D721Med (cell line): ENCODE measurements around the gene OSGEPL1.
"Not testable (repeated sequence)": the region's sequence is repeated elsewhere in the genome, so short reads cannot be mapped to it uniquely, and the experiment has no call there.

Source experiments
- DNase-seq: peaks from one replicate; pipeline ENCODE4 v3.0.0; 2011; ENCODE audit warnings: low spot score; ENCODE audit not compliant: insufficient read length
- FAIRE-seq: peaks from 2 replicates; lab custom pipeline; 2011; peaks lifted over from hg19 to GRCh38; lab: Jason Lieb, UNC
- CTCF ChIP-seq: IDR thresholded peaks from 2 replicates; pipeline ENCODE4 v1.5.1; 2012; ENCODE audit warnings: mild to moderate bottlenecking, control low read depth; ENCODE audit not compliant: insufficient read depth; ENCODE audit errors: missing control alignments

OSGEPL1 gene

GRCh38 chr2:189770590-189771322 is 8.2 kb upstream of the OSGEPL1 start:
- DNase-seq (no peak), FAIRE-seq (no peak)
- no peak for TF ChIP-seq CTCF

- DNase-seq (no peak), FAIRE-seq (peak; percentile 89)
- peak; percentile 32 for TF ChIP-seq CTCF
Observed at GRCh38 chr2:189763908-189764661, 1.5 kb upstream of the OSGEPL1 start.

GRCh38 chr2:189762229-189762550 is 402 bp downstream of the OSGEPL1 start:
- no peak for DNase-seq
- no peak for FAIRE-seq
- no peak for TF ChIP-seq CTCF

GRCh38 chr2:189760154-189760553 is 2.4 kb downstream of the OSGEPL1 start:
- FAIRE-seq, DNase-seq: not testable (repeated sequence)

GRCh38 chr2:189756311-189756952 is 6.2 kb downstream of the OSGEPL1 start:
- FAIRE-seq (no peak), DNase-seq (no peak)
- TF ChIP-seq CTCF, result no peak

- peak; percentile 87 for FAIRE-seq
- peak; percentile 82 for TF ChIP-seq CTCF
- peak; percentile 25 for DNase-seq
Observed at GRCh38 chr2:189751080-189751658, 11.4 kb downstream of the OSGEPL1 start.

GRCh38 chr2:189729430-189729829 is 33.2 kb downstream of the OSGEPL1 start:
- no peak for TF ChIP-seq CTCF
- FAIRE-seq, result no peak
- DNase-seq, result no peak
